ENCODE measurements around the gene GREM1.

GREM1 gene

DNA sequence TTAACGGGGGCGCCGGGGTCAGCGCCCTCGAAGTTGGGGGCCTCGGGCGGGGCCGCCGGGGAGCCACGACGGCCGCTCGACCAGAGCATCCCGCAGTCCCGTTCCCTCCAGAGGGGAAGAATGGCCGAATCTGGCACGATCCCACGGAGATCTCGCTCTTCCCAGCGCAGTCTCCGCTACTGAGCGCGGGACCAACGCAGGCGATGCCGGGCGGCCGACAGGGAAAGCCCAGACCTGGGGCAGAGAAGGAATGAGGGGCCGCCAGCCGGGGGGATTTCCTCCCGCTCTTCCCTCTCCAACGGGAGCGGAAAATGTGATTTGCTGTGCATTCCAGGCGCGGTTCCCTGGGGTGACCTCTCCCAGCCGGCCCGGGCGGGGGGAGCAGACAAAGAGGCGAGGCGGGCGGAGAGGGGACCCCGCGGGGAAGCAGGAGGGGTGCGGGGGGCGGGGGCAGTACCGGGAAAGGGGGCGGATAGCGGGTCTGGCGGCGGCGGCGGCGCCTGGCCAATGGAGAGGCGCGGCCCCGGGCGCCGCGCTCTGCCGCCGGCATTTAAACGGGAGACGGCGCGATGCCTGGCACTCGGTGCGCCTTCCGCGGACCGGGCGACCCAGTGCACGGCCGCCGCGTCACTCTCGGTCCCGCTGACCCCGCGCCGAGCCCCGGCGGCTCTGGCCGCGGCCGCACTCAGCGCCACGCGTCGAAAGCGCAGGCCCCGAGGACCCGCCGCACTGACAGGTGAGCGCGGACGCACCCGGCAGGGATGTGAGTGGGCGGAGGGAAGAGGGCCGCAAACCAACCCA is at the start of gene GREM1:
GREM1 (plus strand) TSS at position 579 of the 801 bp plus-strand sequence. CDS start 12,687 bp downstream, outside the sequence.
- DNase-seq (ENCODE audit: low read depth in 2 of 2, low spot score in 1 of 2), result no peak

DNA sequence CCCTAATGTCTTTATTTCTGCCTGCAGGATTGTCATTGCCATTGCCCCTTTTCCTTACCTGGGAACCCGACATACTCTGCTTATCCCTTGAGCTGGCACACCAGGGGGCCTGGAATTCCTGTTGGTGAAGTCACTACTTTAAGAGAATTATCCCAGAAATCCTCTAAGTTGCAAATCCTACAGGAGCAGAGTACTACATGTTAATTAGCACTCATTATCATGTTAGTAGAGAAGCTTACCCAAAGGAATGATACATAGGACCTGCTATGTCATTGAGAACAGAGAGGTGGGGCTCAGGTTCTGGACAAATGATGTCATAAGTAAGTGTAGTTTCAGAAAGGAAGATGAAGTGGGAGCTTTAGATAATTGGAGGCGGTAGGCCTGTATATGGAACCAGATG is 48.9 kb upstream of the GREM1 start:
- DNase-seq (ENCODE audit: low read depth in 2 of 2, low spot score in 1 of 2), result no peak

DNA sequence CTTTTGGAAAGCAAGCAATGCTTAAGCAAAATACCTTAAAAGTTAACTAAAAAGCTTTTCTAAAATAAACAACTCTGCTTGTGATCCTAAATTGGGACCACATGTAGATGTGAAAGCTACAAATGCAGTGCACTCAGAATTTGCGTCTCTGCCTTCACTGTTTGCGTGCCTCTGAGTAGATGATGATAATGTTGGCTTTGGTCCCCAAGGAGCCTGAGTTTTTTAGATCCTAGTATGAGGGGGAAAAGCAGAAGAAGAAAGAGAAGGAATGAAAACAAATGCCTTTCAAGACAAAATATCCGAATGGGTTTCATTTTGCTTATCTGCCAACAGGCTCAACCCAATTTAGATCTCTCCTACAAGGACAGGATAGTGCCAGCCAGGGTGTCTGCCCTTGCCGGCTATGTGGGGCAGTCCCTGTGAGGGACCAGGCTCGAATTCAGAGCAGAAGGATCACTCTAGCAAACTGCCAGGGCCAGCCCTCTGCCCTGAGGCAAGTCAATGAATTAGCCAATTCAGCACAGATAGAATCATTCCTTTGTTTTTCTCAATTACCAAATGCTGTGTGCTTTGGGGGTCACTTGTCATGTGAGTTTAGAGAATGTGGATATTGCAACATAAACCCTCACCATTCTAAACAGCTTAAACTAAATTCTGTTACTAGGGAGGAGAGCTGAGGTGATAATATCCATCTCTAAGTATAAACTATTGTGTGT is 47.8 kb upstream of the GREM1 start:
- no peak for DNase-seq (ENCODE audit: low read depth in 2 of 2, low spot score in 1 of 2)

DNA sequence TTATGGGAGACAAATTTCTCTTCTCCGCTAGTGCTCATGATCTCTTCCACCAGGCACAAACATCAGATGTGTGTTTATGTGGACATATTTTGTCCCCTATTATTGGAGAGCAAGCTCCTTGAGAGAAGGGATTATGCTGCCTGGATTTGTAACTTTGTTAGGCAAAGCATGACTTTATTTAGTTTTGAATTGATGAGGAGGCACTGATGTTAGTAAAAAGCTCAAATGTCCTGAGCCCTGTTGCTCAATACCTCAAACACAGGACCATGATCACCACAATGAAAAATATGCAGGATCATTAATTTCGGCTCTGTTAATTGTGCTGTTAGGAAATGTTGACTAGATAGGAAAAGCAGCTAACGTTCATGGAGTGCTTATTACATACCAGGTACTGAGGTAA is 47.2 kb upstream of the GREM1 start:
- no peak for DNase-seq (ENCODE audit: low read depth in 2 of 2, low spot score in 1 of 2)

DNA sequence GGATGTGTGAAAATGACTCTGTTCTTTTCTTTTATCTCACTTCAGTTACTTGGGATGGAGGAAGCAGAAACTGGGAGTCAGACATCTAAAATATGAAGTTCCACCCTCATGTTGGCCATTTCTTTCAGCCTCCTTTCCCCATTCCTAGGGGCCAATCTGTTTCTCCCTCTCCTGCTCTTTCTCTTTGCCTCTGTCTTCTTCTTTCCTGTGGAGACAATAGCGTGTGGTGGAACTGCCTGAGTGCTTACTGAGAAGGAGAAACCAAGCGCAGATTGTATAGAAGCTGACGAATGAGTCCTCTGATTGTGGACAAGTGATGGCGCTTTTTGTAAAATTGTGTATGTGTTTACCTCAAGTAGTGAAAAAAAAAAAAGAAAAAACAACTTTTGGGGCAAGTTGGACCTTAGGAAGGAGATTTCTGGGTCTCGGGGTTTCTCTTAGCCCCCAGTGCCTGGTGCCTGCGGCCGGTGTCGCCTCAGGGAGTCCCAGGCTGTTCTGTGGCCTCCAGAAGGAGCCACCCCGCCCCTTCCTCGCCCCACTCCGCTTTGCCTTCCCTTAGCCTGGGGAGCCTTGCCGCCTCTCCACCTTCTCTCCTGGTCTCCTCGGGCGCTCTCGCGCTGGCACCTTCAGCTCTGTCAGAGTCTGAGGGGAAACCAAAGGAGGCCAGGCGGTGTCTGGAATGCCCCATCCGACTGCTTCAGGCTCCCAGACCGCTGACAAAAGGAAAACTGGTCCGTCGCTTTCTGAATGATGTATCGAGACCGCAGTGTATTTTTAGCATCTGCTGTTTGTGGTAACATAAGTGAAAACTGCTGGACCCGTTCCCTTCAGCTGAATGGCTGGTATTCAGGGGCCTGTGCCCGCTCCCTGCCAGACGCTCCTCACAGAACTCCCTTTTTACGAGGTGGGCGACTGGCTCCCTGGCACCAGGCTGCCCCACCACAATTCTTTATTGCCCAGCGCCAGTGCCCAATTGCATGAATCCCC is 46.2 kb upstream of the GREM1 start:
- no peak for DNase-seq (ENCODE audit: low read depth in 2 of 2, low spot score in 1 of 2)

DNA sequence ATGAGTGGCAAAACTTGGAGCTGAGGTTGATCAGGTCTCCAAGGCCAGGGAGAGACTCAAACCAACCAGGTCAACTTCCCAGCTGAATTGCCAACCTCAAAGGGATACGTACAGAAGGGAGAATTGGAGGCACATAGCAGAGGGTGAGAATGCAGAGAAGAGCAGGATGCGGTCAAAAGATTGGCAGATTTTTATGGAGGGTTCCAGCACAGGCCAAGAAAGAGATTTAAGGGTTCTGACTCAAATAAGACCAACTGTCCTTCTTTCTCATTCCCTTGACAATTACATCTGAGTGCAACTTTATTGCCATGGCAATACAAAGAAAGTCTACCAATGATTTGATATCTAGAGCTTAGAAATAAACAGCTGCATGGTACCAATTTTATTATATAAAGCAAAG is 43.1 kb upstream of the GREM1 start:
- DNase-seq (ENCODE audit: low read depth in 2 of 2, low spot score in 1 of 2), result no peak

DNA sequence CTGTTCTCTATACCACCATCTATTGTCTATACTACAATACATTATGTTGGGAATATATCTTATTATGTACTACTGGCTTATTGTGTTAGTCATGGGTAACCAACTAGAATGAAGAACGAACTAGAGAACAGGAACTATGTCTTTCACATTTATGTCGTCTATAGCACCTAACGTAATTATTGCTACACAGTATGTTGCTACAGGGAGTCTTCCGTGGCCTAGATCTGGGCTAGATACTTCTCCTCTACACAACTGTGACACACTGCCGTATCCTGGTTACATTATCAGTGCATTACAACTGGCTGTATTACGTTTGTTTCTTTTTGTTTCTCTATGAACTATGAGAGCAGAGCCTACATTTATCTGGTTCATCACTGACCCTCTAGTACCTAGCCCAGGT is 42.3 kb upstream of the GREM1 start:
- no peak for DNase-seq (ENCODE audit: low read depth in 2 of 2, low spot score in 1 of 2)

DNA sequence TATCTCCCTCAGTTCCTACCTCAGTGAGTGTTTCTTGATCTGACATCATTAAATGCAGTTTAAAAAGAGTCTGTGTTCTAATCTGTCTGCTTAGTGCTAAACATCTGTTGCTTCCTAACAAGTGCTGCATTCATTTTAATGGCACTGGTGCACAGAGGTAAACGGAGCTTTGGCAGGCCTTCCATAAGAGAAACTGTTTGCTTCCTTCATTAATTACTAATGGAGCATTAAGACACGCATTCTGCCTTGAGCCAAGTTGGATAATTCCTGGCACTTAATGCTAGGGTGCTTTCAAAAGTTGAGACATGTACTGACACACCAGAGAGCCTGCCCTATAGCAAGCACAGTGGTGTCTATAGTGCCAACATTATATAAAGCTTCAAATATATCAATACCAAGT is 41.6 kb upstream of the GREM1 start:
- DNase-seq (ENCODE audit: low read depth in 2 of 2, low spot score in 1 of 2), result no peak

DNA sequence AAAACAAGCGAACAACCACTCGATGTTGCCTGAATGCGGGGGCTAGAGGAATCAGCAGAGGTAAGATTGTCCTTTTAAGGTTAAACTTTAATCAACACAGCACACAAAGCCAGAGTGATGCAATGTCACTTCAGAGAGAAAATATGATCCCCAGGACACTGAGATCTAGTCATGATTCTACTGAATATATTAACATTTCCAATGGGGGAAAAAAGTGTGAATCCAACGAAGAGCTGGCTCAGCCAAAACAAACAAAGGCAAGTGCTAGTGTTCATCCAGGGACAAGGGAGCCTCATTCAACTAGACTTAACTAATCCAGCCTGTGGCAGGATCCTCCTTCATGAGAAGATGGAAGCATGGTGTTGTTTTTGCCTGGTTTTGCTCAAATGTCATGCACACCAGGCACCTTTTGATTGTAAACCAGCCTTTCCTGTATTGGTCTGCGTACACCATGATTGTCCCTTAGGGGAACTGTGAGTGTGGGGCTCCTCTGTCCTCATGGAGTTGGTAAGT is 40.5 kb upstream of the GREM1 start:
- DNase-seq (ENCODE audit: low read depth in 2 of 2, low spot score in 1 of 2), result no peak

DNA sequence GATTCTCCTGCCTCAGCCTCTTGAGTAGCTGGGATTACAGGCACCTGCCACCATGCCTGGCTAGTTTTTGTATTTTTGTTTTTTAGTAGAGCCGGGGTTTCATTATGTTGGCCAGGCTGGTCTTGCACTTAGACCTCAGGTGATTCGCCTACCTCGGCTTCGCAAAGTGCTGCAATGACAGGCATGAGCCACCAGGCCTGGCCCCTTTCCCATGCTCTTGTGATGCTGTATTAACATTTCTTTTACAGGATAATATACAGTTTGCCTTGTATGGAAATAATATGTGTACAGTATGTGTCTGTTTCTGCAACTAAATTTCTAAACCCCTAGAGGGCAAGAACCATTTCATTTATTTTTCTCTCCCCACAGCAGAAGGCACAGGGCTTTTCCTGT is 38.5 kb upstream of the GREM1 start:
- no peak for DNase-seq (ENCODE audit: low read depth in 2 of 2, low spot score in 1 of 2)

DNA sequence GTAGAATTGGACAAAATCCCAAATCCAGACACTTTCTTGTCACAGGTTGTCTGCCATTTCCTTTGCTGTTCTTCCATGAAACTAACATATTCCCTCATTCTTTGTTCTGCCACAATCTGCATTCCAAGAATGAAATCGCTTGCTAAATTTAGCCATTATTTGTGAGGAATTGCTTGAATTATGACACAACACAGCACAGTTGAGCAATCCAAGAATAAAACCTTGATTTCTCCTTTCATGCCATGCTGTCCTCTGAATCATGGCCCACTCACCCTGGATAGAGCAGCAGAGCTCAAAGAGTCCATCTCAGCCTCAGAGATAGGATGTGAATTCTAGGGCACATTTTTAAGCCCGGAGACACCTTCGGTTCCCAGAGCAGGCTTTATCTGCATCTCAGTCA is 35.2 kb upstream of the GREM1 start:
- DNase-seq (ENCODE audit: low read depth in 2 of 2, low spot score in 1 of 2), result no peak

DNA sequence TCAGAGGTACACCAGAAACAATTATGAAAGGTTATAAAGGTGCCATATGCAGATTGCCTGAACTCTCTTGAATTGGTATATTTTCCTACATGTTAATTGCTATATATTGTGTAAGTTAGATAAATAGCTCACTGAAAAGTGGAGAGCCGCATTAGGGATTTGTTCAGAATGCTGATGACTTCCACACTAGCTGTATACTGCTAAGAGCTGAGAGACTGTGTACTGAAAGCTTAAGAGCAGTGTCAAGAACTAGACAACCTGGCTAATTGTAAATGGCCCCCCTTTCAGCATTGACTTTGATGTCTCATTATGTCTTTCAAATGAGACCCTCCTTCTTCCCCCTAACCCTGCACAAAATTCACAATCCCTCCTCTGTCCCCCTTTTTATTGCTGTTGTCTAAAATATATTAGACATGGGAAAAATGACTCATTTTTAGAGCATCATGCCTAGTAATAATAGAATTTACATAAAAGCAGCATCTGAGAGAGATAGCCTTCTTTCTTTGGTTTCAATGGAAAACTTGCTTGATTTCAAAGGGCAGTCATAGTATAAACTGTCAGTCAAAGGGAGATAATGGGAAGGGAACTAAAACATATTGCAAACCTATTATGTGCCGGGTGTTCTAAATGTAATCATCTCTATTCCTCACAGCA is 34.7 kb upstream of the GREM1 start:
- no peak for DNase-seq (ENCODE audit: low read depth in 2 of 2, low spot score in 1 of 2)

DNA sequence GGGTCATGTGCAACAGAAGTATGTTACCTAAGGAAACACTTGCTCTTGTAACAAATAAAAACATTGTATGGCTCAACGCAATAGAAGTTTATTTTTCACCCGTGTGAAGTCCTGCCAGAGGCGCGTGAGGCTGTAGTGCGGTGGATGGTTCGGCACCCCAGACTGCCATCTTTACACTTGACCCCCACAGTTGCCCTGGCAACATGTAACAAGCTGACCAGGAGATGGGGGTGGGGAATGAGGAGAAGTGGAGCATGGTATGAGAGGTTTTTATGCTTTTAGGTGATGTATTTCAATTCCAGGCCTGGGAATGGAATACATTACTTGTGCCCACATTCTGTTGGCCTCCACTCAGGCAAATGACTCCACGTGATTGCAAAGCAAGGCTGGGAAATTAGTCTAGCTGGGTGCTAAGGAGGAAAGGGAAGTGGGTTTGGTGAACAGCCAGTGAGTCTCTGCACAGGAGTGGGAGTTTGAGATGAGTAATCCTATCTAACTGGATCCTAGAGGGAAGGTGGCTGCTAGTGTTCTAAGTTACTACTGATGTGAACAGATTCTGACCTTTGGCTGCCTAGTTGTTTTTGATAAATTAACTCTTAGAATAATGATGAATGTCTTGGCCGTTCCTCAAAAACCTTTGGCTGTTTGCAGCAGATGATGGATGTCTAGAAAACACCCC is 33.8 kb upstream of the GREM1 start:
- DNase-seq (ENCODE audit: low read depth in 2 of 2, low spot score in 1 of 2), result no peak

DNA sequence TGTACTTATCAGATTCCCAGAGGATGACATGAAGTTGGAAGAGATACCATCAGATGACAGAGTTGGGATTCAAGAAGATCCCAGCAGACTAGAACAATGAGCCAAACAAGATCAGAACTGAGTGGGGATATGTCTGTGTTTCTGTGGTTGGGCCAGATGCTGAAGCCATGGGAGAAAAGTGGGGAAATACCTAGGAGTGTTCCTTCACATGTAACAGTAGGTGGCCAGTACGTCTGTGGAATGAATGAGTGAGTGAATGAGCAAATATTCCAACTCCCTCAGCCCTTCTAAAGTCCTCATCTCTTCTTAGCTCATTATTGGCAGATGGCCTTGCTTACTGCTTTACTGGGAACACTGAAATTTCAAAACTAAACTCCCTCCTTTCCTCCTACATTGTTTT is 32.2 kb upstream of the GREM1 start:
- no peak for DNase-seq (ENCODE audit: low read depth in 2 of 2, low spot score in 1 of 2)

DNA sequence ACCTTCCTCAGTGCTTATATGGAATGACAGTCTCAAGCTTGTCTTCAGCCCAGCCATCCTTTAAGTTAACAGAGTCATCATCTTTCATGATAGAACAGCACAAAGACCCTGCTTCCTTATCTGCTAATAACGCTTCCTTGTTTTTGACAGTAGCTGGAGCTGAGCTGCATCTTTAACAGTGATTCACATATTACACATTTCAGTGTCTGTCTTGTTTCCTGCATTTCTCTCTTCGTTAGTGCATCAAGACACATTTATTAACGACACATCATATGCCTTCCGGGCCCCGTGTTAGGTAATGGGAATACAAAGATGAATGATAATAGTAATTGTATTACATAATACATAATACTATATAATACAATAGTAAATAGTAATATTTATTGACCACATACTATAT is 30.2 kb upstream of the GREM1 start:
- DNase-seq (ENCODE audit: low read depth in 2 of 2, low spot score in 1 of 2), result no peak

DNA sequence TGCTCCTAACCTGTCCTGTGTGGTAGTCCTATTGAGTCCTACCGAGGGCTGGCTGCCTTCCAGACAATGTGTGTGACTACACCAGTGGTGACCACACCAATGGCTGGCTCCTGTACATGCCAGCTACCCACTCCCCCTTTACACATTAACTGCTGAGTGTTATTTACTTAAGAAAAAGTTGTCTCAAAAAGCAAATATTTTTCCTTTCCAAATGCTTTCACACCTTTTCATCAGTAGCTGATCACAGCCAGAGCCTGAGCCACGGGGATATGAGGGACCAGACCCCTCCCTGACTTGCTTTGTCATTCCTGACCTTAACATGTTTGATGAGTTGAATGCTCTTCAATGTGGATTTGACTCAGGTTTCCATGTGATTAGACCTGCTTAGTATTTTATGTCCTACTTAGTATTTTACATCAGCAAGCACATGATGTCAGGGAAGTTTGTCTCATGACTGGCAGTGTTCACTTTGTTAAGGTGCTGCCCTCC is 29.6 kb upstream of the GREM1 start:
- DNase-seq (ENCODE audit: low read depth in 2 of 2, low spot score in 1 of 2), result no peak

DNA sequence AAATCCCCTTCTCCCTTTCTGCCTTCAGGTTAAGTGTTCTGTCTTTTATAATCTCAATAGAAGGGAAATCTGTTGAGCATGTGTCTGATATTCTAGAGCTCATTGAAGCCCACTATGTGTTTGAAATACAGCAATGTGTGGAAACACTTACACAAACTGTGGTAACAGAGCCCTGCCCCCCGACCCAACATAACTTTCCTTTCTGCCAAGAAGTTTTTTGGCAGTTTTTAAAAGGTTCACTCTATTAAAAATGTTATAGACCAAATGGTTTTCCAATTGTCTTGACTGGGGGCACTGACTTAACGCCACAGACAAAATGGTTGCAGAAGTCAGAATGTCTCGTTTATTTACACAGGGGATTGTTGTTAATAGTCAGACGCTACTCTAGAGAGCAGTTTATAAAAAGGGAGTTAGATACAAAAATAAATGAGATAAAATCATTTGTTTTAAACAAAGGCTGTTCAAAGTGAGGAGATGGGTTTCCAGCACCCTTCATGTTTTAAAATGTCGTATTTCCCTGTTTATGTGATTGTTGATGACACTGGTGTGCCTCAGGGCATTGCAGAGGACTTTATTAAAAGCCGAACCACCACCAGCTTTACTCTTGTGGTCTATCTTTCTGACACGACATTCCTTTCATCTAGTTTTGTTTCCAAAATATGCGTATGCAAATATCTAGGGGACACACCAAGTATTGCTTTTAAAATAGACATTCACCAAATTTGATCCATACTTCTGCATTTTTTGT is 26.7 kb upstream of the GREM1 start:
- DNase-seq (ENCODE audit: low read depth in 2 of 2, low spot score in 1 of 2), result no peak

DNA sequence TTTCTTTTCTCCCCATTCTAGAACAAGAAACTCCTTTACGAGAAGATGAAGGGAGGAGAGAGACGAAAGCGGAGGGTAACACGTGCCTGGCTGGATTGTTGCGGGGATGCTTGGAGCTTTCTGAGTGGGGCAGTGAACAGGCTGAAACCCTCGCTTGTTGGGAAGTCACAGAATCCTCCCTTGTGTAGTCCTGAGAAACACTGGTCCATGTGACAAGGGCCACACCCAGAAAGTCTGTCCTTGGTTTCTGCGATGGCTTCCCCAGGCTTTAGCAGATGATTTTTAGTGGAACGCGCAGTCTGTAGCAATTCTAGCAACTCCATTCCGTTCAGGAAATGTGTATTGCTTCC is 26.1 kb upstream of the GREM1 start:
- DNase-seq (ENCODE audit: low read depth in 2 of 2, low spot score in 1 of 2), result no peak

DNA sequence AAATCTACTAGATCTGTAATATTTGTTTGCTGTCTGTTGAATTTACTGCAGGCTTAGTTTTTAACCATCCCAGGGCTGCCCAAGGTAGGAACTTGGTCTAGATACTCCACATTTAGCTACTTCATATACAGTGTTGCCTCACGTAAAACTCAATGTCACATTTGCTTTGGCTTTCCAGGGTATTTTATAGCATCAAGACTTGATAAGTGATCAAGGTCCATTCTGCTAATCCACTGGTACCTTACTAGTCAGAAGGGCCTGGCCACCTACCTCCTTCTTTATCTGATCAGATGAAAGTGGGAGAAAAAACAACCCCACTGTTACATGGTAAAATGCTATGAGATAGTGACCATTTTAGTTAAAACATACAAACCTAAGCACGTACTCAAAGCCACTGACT is 25.5 kb upstream of the GREM1 start:
- no peak for DNase-seq (ENCODE audit: low read depth in 2 of 2, low spot score in 1 of 2)

Data from stimulated activated CD8-positive, alpha-beta memory T cell treated with anti-CD3 and anti-CD28 coated beads, Interleukin-4, amount 100 ng/mL, for 4 hours (primary cell).